ENCODE data around the gene PPP1R15B.

The PPP1R15B gene

DNA sequence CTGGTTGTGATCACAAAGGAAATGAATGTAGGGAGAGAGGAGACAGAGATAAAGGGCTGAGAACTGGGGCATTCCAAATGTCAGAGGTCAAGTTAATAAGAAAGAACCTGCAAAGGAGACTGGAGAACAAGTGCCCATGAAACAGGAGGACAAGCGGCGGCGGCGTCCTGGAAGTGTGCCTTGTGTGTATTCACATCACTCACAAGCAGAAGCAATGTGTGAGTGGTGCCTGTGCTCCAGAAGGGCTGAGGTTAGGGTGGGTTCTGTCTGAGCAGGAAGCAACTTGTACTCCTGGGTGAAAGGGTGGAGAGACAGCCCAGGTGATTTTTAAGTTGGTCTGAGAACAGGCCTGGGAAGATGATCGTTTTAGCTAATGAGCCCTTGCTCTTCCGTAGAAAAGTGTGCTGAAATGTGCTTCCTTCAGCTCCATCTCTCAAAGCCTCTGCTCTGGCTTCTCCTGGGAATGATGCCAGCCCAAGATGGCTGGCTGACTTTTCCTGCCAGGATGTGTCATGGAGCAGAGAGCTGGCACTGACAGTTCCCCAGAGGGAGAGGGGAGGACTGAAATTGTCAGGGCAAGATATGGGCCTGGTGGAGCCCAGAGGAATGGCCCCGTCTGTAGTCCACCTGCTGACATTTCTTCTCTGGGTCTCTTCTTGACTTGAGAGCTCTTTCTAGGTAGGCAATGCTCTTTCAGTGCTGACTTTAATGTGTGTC, 26.8 kb downstream of the PPP1R15B start:
- DNase-seq (ENCODE audit: insufficient read length, low spot score) (no peak), FAIRE-seq (no peak)
- TF ChIP-seq CTCF (IDR thresholded peaks at IDR 0.05; ENCODE audit: insufficient read depth, missing control alignments) = no peak

DNA sequence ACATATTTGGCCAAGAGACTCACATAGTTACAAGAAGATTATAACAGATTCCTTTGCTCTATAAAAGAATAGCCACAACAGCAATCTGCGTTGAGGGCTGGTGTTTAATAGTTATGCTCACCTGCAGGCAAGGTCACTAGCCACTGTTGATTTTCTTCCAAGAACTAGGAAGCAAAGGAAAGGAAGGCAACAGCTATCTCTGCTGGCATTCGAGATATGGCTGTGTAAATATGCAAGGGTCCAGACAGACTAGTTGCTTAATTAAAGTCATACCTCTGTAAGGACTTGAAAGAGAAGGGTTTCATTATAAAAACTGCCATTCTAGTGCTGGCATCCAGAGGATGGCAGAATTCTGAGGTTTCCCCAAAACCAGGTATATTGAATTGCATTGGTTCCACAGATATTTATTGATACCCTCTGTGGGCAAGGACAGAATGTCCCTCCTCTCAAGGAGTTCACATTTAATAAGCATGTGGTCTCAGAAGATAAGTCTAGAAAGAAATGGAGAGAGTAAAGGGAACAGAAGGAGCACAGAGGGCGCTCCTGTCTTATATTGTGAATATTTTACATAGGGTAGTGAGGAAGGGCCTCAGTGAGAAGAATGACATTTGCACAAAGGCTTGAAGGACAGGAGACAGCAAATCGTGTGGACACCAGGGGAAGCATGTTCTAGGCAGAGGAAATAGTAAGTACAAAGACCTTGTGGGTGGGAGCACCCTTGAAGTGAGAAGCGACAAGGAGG, 28.3 kb downstream of the PPP1R15B start:
- FAIRE-seq (no peak), DNase-seq (ENCODE audit: insufficient read length, low spot score) (no peak)
- TF ChIP-seq CTCF (IDR thresholded peaks at IDR 0.05; ENCODE audit: insufficient read depth, missing control alignments) = no peak

- TF ChIP-seq CTCF (IDR thresholded peaks at IDR 0.05; ENCODE audit: insufficient read depth, missing control alignments) = no peak
- no peak for FAIRE-seq
- no peak for DNase-seq (ENCODE audit: insufficient read length, low spot score)
Observed at GRCh38 chr1:204382714-204383083, 28.9 kb downstream of the PPP1R15B start.

DNA sequence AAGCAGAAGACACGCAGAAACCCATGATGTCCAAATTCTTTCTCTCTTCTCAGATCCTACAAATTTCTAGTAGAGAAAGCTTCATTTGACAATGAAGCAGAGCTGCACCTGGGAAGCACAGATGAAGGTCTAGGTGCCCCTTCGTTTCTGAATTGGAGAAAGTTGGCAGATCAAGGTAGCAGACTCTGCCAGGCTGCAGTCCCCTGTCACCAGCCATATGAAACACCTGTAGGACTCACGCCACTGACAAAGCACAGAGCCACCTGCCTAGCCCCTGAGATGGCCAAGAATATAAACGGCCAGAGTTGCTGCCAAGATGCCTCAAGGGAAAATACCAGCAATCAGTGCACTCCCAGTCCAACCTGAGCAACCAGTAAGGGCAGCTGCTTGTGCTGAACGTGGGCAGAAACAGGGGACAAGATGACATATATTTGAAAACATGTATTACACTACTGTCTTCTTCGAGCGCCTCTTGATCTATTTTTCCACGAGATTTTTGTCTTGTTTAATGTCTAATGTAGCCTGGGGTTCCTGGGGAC, 31.3 kb downstream of the PPP1R15B start:
- FAIRE-seq (no peak), DNase-seq (ENCODE audit: insufficient read length, low spot score) (no peak)
- TF ChIP-seq CTCF (IDR thresholded peaks at IDR 0.05; ENCODE audit: insufficient read depth, missing control alignments) = no peak

DNA sequence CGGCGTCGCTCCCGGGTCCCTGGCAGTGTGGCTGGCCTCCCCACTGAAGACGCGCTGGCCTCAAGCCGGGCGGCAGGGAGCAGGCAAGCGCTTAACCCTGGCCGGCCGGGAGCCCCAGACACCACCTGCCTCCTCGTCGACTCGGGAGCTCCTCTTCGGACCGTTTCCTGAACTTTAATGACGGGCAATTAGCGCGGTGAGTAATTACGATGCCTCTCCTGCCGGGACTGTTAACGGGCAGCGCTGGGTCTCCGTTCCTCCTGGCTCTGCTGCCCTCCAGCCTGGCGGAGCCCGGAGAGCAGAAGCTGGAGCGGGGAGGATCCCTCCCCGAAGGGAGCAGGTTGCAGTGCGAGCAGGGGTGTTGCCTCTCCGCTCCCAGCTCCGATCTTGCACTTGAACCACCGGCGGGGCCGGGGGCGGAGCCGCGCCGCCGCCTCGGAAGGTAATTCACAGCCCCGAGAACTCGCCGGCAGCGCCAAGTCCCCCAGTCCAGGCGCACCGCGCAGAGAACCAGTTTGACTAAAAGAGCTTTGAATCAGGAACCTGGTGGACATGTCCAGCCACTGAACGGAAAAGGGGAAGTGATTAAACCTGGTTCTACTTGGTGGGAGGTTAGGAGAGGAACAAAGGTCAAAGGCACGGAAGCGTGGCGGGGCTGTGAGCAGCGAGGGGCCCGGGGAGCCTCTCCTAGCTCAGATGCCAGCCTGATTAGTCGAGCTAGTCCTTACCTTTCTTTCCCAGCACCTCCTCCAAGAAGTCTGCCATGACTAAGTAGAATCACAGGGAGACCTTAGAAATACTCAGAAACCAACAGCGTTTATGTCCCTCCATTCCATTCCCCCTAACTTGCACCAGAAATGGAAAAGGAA, 33.6 kb downstream of the PPP1R15B start:
- FAIRE-seq (no peak), DNase-seq (ENCODE audit: insufficient read length, low spot score) (no peak)
- TF ChIP-seq CTCF (IDR thresholded peaks at IDR 0.05; ENCODE audit: insufficient read depth, missing control alignments) = no peak

GRCh38 chr1:204376919-204377799, 34.5 kb downstream of the PPP1R15B start:
- FAIRE-seq (no peak), DNase-seq (ENCODE audit: insufficient read length, low spot score) (no peak)
- no peak for TF ChIP-seq CTCF (IDR thresholded peaks at IDR 0.05; ENCODE audit: insufficient read depth, missing control alignments)
